HK-2 (cell line): Measurements from ENCODE around the gene PIP4K2B.
A peak's percentile ranks its signal among the peaks of the same experiment; 100 is the strongest.

Experiments used
- DNase-seq: peaks from one replicate; pipeline ENCODE4 v3.0.0-alpha.2; 2018; ENCODE audit not compliant: unreplicated experiment

PIP4K2B gene

DNA sequence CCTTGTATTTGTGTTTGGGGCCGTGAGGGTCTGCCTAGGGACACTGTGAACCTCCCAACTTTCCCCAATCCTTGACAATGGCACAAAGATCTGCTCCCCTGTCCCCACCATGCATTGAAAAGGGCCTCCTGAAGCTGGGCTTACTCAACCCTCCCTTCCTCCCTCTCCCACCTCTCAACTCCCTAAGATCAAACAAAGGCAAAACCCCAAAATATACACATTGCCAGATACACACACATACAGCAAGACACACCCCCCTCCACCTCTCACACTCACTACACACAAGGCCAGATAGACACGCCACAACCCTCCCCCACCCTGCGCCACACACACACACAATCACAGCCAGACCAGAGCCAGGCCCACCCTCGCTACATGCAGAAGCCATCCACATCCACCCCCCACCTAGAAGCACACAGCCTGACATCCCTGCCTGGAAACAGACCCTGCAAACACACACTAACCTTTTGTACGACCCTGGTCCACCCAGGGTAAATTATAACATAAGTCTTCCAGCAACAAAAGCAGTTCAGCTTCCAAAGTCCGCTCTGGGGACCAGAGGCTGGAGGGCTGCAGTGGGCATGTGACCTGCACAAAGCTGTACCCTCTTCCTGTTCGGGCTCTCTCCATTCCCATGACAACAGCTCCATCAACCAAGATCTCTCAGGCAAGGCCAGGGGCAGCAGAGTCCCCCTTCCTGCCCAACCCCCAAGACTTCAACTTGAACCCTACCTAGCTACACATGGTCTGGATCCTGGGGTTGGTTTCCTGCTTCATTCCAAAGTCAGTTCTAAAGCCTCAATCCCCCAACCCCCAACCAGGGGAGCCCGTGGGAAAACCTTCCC, 53.1 kb downstream of the PIP4K2B start:
- no peak for DNase-seq

DNA sequence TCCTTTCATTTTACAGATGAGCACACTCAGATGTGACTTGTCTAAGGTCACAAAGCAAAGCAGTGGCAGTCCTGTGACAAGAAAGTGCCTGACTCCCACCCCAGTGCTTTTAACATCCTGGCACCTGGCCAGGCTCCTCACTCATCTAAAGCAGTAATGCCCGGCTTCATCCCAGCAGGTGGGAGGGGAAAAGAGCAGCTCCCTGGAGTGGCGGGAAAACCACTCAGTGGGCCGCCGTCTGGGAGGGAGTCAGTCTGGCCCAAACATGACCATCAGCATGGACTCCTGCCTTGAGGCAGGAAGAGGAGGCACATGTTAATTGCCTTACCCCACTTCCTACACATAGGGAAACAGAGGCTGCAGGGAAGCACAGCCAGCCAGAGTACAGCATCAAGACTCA, 53.8 kb downstream of the PIP4K2B start:
- no peak for DNase-seq

GRCh38 chr17:38743556-38744171, 55.7 kb downstream of the PIP4K2B start:
- DNase-seq, result no peak

GRCh38 chr17:38742411-38743308, 56.7 kb downstream of the PIP4K2B start:
- DNase-seq, result no peak

DNA sequence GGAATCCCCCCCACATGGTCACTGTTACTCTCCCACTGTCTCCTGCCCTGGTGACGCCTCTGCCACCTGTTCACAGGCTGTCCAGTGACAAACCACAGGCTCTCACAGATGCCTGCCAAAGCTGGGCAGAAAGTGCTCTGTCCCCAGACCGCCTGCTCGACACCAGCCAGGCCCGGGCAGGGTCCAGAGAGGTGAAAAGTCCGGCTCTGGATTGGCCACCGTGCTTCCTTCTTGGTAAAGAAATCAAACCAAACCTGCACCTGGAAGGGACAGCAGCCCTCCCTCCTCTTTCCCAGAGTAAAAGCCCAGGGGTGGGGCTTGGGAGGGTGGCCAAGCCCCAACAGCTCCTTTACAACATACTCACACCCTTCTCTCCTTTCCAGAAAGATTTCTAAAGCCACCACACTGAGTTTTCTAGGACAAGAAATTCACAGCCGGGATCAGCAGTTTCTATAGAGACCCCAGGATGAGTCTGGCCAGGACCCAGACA, 57.4 kb downstream of the PIP4K2B start:
- no peak for DNase-seq

DNA sequence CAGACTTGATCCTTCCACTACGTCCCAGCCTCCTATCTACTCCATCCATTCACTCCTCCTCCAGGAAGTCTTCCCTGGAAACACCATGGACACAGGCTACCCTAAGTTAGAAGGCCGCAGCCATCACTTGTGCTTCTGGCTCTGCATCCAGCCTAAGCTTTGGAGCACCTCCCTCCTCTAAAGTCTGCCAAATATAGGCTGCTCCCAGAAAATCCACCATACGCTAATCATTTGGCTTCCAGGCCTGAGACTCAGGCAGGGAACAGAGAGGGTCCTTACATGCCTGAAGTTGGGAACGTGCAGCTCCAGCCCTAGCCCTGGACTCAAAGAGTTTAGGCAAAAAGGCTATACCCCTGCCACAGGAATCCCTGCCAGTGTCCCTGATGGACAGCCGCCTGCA, 57.9 kb downstream of the PIP4K2B start:
- DNase-seq, result no peak

- DNase-seq, result no peak
These were observed 58.5 kb downstream of the PIP4K2B start for GRCh38 chr17:38740806-38741205.

GRCh38 chr17:38740044-38740443, 59.3 kb downstream of the PIP4K2B start:
- no peak for DNase-seq

DNA sequence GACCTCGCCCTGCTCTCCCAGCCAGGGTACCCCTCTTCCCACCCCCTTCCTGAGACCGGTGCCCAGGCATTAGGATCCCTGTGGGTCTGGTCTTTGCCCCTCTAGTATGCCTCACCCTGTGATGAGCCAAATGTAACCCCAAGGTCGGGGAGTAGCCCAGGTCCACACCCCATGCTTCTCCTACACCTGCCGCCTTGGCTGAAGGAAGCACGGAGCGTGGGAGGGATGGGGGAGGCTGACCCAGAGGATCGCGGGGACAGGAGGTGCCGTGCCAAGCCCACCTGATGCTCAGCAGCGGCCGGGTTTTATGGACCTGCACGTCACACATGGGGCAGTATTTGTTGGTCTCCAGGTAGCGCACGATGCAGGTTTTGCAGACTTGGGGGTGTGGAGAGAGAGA, 60.1 kb downstream of the PIP4K2B start:
- DNase-seq, result no peak

- no peak for DNase-seq
These were observed 60.7 kb downstream of the PIP4K2B start for GRCh38 chr17:38738686-38739085.

- DNase-seq, result no peak
These were observed 61.2 kb downstream of the PIP4K2B start for GRCh38 chr17:38738007-38738662.

GRCh38 chr17:38735161-38735997, 64.0 kb downstream of the PIP4K2B start:
- DNase-seq, result peak; percentile 68

DNA sequence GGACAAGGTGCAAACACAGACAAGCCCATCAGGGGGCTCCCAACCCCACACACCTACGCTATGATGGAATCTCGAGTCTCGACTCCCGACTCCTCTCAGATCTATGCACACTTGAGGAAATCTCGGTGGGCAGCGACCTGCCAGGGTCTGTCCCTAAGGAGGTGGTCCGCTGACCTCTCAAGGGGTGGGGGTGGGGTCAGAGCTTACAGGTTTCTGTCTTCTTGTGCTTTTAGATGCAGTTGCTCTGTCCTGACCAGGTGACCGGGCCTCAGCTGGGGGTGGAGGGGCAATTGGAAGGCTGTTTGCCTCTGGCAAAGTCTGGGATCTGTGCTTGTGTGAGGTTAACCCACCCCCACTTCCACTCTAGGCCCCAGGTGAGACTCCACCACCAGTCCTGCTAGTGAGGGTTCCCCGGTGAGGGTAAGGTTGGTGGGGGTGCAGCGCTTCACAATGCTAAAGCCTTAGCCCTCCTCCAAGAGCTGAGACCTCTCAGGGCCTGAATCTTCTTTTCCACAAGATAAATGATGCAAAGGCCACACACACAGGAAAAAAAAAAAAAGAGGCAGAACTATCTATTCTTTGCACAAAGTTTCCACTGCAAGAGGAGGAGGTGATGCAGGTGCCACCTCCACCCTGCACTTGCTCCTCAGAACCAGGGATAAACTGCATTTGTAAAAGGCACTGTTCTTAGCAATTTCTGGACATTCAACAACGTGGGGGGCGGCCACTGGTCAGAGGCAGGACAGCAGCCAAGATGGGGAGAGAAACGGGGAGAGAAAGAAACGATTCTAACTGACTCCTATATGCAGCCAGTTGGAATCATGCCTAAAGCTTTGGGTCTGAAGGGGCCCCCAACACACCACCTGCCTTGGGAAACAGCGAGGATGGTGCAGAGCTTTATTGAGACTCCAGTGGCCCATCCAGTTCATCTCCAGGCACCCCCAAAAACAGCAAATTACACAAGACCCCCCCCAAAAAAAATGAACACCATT, 65.1 kb downstream of the PIP4K2B start:
- no peak for DNase-seq

DNA sequence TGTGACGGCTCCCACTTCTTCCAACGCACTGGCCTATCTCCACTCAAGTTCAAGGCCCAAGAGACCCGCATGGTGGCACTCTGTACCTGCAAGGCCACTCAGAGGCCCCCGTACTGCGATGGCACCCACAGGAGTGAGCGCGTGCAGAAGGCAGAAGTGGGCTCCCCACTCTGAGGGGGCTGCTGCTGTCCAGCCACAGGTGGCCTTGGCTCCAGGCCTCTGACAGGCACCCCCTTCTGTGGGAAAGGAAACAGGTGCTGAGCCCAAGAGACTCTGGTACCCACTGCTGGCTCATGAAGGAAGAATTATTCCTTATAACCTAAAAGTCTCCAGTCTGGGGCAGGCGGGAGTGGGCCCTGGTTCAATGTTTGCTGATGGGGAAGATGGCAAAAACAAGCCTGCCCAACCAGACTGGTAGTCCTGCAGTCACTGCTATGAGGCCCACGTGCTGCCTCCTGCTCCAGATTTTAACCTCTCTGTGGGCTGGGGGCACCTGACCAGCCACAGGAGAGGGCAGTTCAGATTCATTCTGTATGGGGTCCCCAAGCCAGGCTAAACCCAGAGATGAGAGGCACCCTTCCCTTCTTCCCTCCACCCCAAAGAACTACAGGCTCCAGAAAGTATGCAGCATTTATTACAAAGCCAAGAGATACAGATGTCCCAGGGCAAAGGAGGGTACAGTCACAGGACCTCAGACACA, 65.9 kb downstream of the PIP4K2B start:
- DNase-seq, result no peak

GRCh38 chr17:38732376-38733281, 66.7 kb downstream of the PIP4K2B start:
- no peak for DNase-seq

DNA sequence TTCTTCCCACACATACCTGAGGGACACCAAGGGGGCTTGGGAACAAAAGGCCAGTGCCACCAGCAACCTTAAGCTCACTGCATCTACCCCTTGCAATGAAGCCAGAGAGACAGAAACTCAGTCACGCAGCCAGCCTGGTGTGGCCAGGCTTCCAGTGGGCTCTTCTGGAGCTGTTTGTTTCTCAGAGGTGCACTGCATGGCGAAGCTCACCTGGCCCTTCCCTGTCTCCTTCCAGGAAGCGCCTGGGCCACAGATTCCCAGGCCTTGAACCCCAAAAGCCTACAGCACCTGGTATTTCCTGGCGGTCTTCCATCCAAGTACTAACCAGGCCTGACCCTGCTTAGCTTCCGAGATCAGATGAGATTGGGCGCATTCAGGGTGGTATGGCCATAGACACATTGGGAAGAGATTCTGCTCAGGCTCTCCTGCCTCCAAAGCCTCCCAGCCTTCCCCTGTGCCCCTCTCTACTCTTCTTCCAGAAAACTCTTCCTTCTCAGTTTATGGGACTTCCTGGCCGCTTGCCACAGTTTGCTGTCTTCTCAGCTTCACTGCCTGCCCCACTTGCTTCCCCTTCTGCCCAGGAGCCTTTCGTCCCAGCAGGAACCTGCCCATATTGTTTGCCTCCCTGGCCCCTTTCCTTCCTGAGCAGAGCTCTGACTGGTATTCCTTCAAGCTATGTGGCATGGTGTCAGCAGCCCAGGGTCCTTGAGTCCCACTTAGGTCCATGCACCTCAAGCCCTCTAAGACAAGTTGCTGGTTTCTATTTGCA, 67.6 kb downstream of the PIP4K2B start:
- DNase-seq, result no peak
